ACC112 (cell line): ENCODE measurements around the gene FOXE3.

Source experiments
- H2AFZ ChIP-seq: fragments of 200-600 bp; sonication (generic); one replicate; pipeline ENCODE4 v1.6.0; 2017; ENCODE audit warnings: antibody characterized with exemption, low read length; ENCODE audit not compliant: unreplicated experiment
- H3K27ac ChIP-seq: fragments of 200-600 bp; sonication (generic); 2 replicates; pipeline ENCODE4 v1.5.1; 2014; ENCODE audit warnings: low read depth, mild to moderate bottlenecking, antibody characterized with exemption, low read length, moderate library complexity
- H3K27me3 ChIP-seq: fragments of 200-600 bp; sonication (generic); 2 replicates; pipeline ENCODE4 v1.6.1; 2014; ENCODE audit warnings: mild to moderate bottlenecking, antibody characterized with exemption, low read length, moderate library complexity, mixed read lengths; ENCODE audit not compliant: insufficient read depth
- H3K36me3 ChIP-seq: fragments of 200-600 bp; sonication (generic); 2 replicates; pipeline ENCODE4 v1.6.1; 2016; ENCODE audit warnings: mild to moderate bottlenecking, antibody characterized with exemption, low read length, moderate library complexity, mixed read lengths; ENCODE audit not compliant: insufficient read depth
- H3K4me1 ChIP-seq: fragments of 200-600 bp; sonication (generic); one replicate; pipeline ENCODE4 v1.6.1; 2016; ENCODE audit warnings: low read length, mixed read lengths; ENCODE audit not compliant: insufficient read depth, unreplicated experiment, control insufficient read depth
- H3K4me3 ChIP-seq: fragments of 200-600 bp; sonication (generic); 2 replicates; pipeline ENCODE4 v1.5.1; 2014; ENCODE audit warnings: mild to moderate bottlenecking, low read depth, low read length
- H3K79me2 ChIP-seq: fragments of 200-600 bp; sonication (generic); one replicate; pipeline ENCODE4 v1.6.0; 2016; ENCODE audit warnings: low read length; ENCODE audit not compliant: control insufficient read depth, unreplicated experiment, insufficient read depth

Gene FOXE3

DNA sequence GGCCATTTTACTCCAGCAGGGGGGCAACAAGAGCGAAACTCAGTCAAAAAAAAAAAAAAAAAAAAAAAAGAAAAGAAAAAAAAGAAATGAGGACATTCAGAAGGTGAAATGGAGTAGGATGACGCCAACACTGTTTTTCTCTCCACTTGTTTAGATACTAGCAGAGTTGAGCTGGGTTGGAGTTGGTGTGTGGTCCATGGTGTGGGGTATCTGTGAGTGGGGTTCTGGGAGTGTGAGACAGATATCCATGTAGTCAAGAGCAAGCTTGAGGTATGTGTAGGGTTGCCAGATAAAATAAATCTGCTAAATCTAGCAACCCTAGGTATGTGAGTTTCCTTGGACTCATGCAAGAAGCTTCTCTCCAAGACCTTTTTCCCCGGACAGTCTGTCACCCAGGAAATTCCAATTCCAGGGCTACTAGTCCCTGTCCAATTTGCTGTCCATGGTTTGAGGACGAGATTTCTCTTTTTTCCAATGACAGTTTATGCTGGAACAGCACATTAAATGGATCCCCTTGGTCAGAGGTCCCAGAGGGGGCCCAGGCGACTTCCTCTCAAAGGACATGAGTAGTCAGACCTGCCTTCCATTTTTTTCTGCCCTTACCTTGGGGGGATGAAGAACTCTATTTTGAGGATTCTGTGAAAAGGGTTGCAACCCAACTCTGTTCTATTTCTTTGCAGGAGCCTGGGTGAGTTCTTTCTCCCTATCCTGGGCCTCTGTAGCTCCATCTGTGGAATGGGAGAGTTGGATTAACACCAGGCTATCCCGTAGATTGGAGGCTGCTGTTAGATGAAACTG is 19.6 kb downstream of the FOXE3 start:
- no peaks in the 10 kb centered on the region for H3K79me2 ChIP-seq
- peak overlapping the region; percentile 83 for H3K4me3 ChIP-seq
- peaks cover 27% of the 10 kb centered on the region for H3K27me3 ChIP-seq
- H3K36me3 ChIP-seq, result no peaks in the 10 kb centered on the region
- no peak overlapping the region for H3K27ac ChIP-seq
- H3K4me1 ChIP-seq, result peaks cover 20% of the 10 kb centered on the region
- H2AFZ ChIP-seq, result no peak overlapping the region

DNA sequence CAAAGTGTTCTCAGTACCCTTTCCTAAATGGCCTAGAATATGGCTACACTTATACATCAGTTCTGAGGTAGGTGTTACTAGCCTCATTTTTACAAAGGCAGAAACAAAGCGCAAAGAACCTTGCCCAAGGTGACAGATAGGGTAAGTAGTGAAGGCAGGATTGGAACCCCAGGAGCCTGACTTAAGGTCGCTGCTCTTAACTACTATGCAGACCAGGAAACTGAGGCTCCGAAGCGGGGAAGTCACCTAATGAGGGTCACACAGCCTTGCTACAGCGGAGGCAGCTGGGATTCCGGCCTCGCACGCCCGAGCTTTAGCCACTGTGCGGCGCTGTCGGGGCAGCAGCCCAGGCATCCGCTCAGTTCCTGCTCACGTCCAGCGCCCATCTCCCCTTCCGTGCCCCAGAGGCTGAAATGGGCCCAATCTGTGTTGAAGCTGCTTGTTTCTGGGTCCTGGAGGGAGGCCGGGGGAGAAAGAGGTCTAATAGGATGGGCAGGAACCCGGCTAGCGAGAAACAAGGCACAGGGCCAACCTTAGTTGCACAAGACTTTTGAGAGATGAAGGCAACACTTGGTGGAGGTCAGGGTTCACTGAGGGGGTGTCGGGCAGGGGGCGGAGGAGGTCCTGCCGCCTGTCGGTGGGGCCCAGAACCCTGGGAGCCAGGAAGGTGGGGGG is 20.4 kb downstream of the FOXE3 start:
- Histone ChIP-seq H3K79me2 (no peaks in the 10 kb centered on the region), H2AFZ (peak overlapping the region; percentile 77), H3K4me1 (peaks cover 16% of the 10 kb centered on the region), H3K36me3 (no peaks in the 10 kb centered on the region), H3K27ac (no peak overlapping the region), H3K27me3 (peaks cover 34% of the 10 kb centered on the region), H3K4me3 (peak overlapping the region; percentile 83)

DNA sequence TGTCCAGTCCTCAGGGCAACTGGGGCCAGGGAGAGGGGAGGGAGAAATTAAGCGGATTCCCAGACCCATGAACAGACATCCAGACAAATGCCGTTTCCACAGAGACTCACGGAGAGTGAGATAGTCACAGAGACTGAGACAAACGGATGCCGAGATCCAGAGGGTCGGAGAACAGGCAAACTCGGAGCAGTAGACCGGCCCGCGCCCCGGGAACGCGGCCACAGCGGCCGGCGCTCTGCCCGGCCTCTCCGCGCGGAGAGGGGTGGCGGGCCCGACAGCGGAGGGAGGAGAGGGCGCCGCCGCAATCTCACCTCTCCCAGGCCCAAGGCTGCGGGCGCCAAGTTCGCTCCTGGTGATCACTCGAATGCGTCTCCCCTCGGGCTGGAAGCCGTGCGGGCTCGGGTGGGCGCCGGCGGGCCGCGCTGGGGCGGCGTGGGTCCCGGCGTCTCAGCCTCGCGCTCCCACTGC is 20.9 kb downstream of the FOXE3 start:
- Histone ChIP-seq H3K36me3 (no peaks in the 10 kb centered on the region), H3K27ac (no peak overlapping the region), H3K79me2 (no peaks in the 10 kb centered on the region)

DNA sequence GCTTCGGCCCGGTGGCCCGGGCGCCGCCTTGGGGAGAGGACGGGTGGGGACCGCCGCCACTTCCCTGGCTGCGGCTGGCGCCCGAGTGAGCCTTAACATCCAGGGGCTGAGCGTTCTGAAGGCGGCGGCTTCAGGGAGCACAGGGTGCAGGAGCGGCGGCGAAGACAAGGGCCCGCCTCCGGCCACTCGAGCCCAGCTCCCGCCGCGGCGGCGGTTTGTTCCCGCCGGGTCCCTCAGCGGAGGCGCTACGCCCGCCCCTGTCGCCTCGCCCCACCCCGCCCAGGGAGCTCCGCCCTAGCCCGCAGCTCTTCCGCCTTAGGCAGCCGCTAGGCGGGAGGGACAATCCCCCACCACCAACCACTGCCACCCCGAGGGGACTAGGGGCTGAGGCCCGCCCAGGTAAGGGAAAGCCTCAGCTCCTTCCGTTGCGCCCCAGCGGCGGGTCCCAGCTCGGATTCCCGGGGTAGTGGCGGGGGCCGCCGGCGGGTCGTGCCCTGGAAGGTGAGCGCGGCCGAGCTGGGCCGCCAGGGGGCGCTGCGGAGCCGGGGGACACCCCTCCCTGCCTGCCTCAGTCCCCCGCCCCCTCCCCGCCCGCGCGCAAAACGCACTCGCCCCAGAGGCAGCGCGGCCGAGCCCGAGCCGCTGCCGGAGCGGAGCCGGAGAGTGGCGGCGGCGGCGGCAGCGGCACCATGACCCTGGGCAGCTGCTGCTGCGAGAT is 21.5 kb downstream of the FOXE3 start, which contains the start of gene FOXD2:
TSS of gene FOXD2 (plus strand) at position 598 of the 718 bp plus-strand sequence. CDS start at position 690, 92 bp downstream.
- Histone ChIP-seq H3K27ac (no peak within 1 kb of the TSS), H2AFZ (peak within 1 kb of the TSS; percentile 77), H3K79me2 (no peaks in the 10 kb centered on the region), H3K4me3 (peak within 1 kb of the TSS; percentile 83), H3K27me3 (peaks cover 46% of the 10 kb centered on the region), H3K4me1 (peaks cover 6% of the 10 kb centered on the region), H3K36me3 (no peaks in the 10 kb centered on the region)

More for the DNA sequence above, 20.9 kb downstream of the FOXE3 start:
- peak overlapping the region; percentile 83 for H3K4me3 ChIP-seq
- peaks cover 40% of the 10 kb centered on the region for H3K27me3 ChIP-seq
- peak overlapping the region; percentile 77 for H2AFZ ChIP-seq
- peaks cover 10% of the 10 kb centered on the region for H3K4me1 ChIP-seq

DNA sequence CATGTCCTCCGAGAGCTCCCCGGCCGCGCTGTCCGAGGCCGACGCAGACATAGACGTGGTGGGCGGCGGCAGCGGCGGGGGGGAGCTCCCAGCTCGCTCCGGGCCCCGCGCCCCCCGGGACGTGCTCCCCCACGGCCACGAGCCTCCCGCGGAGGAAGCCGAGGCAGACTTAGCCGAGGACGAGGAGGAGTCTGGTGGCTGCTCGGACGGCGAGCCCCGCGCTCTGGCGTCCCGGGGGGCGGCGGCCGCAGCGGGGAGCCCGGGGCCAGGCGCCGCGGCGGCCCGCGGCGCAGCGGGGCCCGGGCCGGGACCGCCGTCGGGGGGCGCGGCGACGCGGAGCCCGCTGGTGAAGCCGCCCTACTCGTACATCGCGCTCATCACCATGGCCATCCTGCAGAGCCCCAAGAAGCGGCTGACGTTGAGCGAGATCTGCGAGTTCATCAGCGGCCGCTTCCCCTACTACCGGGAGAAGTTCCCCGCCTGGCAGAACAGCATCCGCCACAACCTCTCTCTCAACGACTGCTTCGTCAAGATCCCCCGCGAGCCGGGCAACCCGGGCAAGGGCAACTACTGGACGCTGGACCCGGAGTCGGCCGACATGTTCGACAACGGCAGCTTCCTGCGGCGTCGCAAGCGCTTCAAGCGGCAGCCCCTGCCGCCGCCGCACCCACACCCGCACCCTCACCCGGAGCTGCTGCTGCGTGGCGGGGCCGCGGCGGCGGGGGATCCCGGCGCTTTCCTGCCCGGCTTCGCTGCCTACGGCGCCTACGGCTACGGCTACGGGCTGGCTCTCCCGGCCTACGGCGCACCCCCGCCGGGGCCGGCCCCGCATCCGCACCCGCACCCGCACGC is 22.3 kb downstream of the FOXE3 start:
- Histone ChIP-seq H3K4me1 (no peaks in the 10 kb centered on the region), H3K27ac (no peak overlapping the region), H3K36me3 (no peaks in the 10 kb centered on the region), H2AFZ (no peak overlapping the region), H3K79me2 (no peaks in the 10 kb centered on the region), H3K4me3 (peak overlapping the region; percentile 83), H3K27me3 (peaks cover 53% of the 10 kb centered on the region)

DNA sequence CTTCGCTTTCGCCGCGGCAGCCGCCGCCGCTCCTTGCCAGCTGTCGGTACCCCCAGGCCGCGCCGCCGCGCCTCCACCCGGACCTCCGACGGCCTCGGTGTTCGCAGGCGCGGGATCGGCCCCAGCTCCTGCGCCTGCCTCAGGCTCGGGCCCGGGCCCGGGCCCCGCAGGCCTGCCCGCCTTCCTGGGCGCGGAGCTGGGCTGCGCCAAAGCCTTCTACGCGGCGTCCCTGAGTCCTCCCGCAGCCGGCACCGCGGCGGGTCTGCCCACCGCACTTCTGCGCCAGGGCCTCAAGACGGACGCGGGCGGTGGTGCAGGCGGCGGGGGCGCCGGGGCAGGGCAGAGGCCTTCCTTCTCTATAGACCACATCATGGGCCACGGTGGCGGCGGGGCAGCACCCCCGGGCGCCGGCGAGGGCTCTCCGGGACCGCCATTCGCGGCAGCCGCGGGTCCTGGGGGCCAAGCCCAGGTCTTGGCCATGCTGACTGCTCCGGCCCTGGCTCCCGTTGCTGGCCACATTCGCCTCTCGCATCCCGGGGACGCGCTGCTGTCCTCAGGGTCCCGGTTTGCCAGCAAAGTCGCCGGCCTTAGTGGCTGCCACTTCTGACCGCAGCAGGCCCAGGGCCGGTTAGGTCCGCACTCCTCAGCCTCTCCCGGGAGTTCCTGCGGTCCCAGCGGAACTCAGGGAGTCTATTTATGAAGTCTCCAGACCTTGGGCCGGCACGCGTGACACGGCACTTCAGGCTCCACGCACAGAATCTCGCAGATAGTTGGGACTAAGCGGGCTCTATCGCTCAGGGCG is 23.1 kb downstream of the FOXE3 start:
- Histone ChIP-seq H3K27me3 (peaks cover 62% of the 10 kb centered on the region), H3K36me3 (no peaks in the 10 kb centered on the region), H3K27ac (no peak overlapping the region), H3K4me3 (no peak overlapping the region), H3K4me1 (no peaks in the 10 kb centered on the region), H2AFZ (no peak overlapping the region), H3K79me2 (no peaks in the 10 kb centered on the region)

DNA sequence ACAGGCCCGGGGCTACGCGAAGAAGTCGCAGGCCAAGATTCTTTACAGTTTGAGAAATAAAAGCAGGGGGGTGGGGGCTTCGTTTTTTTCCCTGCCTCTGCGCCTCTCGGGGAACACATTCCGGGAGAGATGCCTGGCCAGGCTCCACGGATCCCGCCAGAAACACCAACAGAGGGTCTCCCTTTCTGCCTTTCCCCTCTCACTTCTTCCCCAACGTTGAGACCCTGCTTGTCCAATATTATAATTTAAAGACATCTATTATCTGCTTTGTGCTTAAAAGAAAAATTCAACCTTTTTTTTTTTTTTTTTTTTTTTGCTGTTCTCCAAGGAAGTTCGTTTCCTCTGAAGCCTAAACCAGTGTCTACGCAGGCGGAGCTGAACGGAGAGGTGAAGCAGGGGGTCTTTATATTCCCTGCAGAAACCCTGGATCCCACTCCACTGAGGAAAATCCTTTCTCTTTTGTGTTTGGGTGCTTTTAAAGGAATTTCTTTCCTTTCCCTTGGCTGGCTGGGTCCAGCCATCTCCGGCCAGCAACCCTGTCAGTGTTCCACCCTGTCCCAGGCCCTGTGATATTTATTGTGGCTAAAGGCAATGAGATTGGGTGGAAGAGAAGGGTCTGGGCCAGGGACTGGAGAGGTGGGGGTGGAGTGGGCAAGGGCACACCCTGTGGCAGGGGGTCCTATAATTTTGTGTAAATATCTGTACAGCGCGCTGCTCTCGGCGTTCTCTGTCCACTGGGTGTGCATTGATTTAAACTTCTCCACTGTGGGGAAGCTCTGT is 23.9 kb downstream of the FOXE3 start:
- H3K4me1 ChIP-seq, result no peaks in the 10 kb centered on the region
- no peak overlapping the region for H2AFZ ChIP-seq
- no peak overlapping the region for H3K27ac ChIP-seq
- no peak overlapping the region for H3K4me3 ChIP-seq
- no peaks in the 10 kb centered on the region for H3K79me2 ChIP-seq
- no peaks in the 10 kb centered on the region for H3K36me3 ChIP-seq
- H3K27me3 ChIP-seq, result peaks cover 70% of the 10 kb centered on the region

DNA sequence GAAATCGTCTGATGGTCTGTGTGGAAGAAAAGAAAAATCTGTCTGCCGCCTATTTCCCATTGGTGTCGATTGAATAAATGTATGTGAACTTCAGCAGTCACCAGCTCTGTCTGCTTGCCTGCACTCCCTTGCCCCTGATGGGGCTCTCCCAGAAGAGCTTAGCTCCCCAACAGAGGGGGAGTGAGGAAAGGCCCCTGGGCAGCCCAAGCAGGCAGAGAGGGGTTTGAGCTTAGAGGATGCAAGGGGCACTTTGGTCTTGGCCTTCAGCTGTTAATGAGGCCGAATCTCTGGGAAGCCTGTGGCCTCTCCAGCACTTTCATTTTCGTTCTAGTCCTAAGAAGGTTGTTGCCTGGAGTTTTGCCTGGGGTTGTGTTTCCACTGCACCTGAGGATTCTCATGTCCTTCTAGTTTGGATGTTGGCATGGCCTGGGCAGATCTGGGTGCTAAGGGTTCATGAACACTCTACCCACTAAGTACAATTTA is 24.6 kb downstream of the FOXE3 start:
- Histone ChIP-seq H3K79me2 (no peaks in the 10 kb centered on the region), H3K27me3 (peaks cover 76% of the 10 kb centered on the region), H3K4me3 (no peak overlapping the region), H2AFZ (no peak overlapping the region), H3K36me3 (no peaks in the 10 kb centered on the region), H3K27ac (no peak overlapping the region), H3K4me1 (no peaks in the 10 kb centered on the region)
